GM10847 (cell line): ENCODE results near the gene FHIT.

Experiments
- POLR2A ChIP-seq: IDR thresholded peaks from 2 replicates; pipeline ENCODE4 v1.6.1; 2011; ENCODE audit not compliant: insufficient read length; ENCODE audit errors: extremely low read depth

FHIT gene

GRCh38 chr3:61247191-61247590 is 4.1 kb downstream of the FHIT start:
- no peak for TF ChIP-seq POLR2A

- TF ChIP-seq POLR2A = no peak
Measured at GRCh38 chr3:61239871-61240270, 11.4 kb downstream of the FHIT start.

GRCh38 chr3:61237858-61238257 is 13.4 kb downstream of the FHIT start:
- TF ChIP-seq POLR2A = no peak

GRCh38 chr3:61236556-61236955 is 14.7 kb downstream of the FHIT start:
- TF ChIP-seq POLR2A = no peak

GRCh38 chr3:61233746-61234145 is 17.5 kb downstream of the FHIT start:
- TF ChIP-seq POLR2A = no peak

GRCh38 chr3:61231693-61232092 is 19.6 kb downstream of the FHIT start:
- no peak for TF ChIP-seq POLR2A

DNA sequence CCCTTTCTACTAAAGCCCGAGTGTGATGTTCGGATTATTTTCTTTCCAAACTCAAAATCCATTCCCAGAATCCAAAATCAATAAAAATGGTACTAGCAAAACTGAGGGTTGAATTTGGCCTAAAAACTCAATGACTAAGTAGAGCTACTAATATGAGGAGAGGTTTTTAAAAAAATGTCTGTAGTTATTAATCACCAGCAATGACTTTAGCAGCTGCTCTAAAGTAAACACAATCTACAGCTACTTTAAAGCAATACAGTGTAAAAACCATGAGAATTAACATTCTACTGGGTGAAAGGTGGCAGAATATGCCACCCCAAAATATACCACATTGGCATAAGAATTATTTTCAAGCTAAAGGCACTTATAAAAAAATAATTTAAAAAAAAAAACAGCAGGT is 23.5 kb downstream of the FHIT start:
- no peak for TF ChIP-seq POLR2A

GRCh38 chr3:61226166-61226686 is 25.0 kb downstream of the FHIT start:
- no peak for TF ChIP-seq POLR2A

DNA sequence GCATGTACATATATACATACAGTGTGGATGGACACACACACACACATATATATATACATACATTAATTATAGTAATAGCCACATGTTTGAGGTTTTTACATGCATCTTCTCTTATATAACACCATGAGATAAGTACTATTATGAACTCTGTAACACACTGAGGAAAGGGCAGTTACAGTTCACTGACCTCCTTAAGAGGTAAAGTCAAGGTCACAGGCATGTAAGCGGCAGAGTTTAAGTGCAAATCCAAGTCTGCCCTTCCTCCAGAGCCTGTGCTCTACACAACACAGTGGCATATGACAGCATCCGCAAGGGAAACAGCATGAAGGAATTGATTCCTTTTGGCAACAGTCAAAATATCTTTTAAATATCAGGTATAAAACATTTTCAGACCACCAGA is 26.4 kb downstream of the FHIT start:
- TF ChIP-seq POLR2A = no peak

DNA sequence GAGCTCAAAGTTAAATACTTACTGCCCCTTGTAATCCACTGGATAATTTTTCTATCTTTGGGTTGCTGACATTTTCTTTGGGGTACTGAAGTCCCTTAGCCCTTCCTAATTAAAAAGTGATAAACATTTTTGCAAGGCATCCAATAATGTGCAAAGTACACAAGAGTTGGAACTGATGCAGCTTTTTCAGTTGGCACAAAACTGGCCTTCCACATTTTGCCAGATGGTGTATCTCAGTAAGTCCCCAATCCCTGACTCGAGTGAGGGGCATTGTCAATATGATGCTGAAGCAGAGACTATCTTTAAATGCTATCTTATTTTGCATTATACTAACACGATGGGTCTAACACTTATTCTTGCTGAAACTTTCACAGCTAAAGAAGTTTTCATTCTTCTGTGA is 27.8 kb downstream of the FHIT start:
- no peak for TF ChIP-seq POLR2A

- TF ChIP-seq POLR2A = no peak
Measured at GRCh38 chr3:61222467-61222866, 28.8 kb downstream of the FHIT start.

GRCh38 chr3:61221759-61222362 is 29.4 kb downstream of the FHIT start:
- TF ChIP-seq POLR2A = no peak

DNA sequence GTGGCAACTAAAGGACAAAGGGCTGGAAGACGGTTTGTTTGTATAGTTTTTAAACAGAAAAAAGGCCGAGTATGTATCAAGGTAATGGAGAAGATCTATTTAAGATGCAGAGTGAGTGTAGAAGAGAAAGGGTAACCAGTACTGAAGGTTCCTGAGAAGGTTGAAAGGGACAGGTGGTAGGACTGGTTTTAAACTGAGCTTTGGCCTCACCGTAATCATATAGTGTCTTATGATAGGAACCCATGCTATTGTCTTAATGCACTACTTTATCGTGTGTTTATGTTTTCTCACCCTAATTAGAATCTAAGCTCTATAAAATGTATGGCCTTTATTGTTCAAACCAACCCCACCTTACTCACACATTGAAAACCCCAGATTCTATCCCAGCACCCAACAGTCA is 32.7 kb downstream of the FHIT start:
- TF ChIP-seq POLR2A = no peak

DNA sequence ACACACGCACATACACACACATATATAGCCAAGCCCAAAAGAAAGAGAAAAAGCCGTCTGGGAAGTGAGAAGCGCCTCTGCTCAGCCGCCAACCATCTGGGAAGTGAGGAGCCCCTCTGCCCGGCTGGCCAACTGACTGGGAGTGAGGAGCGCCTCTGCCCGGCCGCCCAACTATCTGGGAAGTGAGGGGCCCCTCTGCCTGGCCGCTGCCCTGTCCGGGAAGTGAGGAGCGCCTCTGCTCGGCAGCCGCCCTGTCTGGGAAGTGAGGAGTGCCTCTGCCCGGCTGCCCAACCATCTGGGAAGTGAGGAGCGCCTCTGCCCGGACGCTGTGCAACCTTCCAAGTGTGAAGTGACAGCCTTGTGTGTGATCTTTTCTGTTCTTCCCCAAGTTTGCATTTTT is 49.2 kb downstream of the FHIT start:
- TF ChIP-seq POLR2A = no peak

DNA sequence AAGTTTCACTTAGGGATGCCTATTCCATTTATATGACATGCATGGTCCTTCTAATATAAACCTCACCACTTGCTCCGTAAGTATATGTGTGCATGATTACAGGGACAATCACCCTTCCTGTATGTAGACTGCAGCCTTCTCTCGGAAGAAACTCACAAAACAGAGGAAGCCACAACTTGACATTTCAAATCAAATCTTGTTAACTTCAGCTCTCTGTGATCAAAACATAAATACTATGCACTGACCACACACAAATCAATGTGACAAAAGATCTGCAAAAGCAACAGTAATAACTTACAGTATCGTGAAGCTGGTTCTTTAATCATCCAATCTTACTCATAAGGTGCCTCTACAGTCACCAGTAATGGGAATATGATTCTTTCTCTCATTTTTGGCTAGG is 50.2 kb downstream of the FHIT start:
- TF ChIP-seq POLR2A = no peak

- TF ChIP-seq POLR2A = no peak
Measured at GRCh38 chr3:61200270-61200669, 51.0 kb downstream of the FHIT start.

- no peak for TF ChIP-seq POLR2A
Measured at GRCh38 chr3:61199843-61200242, 51.4 kb downstream of the FHIT start.

DNA sequence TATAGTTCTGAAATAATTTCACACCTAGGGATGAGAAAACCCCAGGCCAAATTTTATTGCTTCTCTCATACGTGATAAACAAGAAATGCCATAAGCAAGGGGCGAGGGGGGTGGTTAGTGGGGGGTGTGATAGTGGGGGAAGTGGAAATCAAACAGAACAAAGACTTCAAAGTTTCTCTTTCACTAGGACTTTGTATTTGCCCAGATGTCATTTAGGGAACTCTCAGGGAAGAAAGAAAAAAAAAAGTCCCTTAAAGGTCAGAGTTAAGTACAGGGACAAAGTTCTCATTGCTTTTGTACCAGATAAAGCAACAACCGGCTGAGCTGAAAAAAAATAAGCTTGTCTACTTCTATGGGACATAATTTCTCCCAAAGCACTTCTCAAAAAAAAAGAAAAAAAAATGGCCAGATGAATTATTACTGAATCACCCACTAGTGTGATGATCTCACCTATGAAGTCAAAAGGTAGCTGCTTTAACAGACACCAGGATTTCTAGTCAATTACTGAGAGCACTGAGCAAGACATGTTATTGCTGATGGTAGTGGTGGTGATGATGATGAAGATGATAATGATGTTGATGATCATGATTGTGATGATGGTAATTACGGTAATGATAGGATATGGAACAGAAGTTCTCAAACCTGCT is 56.2 kb downstream of the FHIT start:
- no peak for TF ChIP-seq POLR2A

DNA sequence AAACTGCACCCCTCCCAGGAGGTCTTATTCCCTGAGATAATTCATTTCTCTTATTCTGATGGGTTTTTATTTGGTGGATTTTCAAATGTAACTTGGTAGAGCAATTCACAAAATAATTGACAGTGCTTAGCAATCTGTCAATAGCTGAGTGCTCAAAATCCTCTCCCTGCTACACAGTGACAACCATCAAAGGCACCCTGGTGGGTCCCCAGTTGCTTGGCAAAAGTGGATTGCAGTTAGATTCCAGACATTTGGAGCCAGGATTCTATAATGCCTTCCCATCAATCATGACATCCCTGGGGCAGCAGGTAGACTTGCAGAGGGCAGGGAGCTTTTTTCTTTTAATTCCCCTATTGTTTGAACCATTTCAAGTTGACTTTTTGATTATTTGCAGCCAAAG is 59.0 kb downstream of the FHIT start:
- TF ChIP-seq POLR2A = no peak
